Cardiac fibroblast (primary cell): ENCODE data around the gene PLEKHG2.

ENCODE experiments used
- DNase-seq, 2 donors: peaks; one replicate each; pipeline versions ENCODE4 v3.0.0 to v3.0.0-alpha.2; 2010; ENCODE audit warnings: low read depth in 2 of 2
- H3K4me3 ChIP-seq, 2 donors: replicated peaks in 1 of 2; 1 replicate in 1 of 2; 2 replicates in 1 of 2; pipeline ENCODE4 v1.5.1; 2011; ENCODE audit warnings: low read depth in 2 of 2, low read length in 2 of 2, mild to moderate bottlenecking in 2 of 2, moderate library complexity in 1 of 2
- TF ChIP-seq, protein P1 (sequence below): IDR thresholded peaks from one replicate; pipeline ENCODE4 v1.5.1; 2011; ENCODE audit warnings: low read depth, mild to moderate bottlenecking, low read length, inconsistent platforms

The PLEKHG2 gene

DNA sequence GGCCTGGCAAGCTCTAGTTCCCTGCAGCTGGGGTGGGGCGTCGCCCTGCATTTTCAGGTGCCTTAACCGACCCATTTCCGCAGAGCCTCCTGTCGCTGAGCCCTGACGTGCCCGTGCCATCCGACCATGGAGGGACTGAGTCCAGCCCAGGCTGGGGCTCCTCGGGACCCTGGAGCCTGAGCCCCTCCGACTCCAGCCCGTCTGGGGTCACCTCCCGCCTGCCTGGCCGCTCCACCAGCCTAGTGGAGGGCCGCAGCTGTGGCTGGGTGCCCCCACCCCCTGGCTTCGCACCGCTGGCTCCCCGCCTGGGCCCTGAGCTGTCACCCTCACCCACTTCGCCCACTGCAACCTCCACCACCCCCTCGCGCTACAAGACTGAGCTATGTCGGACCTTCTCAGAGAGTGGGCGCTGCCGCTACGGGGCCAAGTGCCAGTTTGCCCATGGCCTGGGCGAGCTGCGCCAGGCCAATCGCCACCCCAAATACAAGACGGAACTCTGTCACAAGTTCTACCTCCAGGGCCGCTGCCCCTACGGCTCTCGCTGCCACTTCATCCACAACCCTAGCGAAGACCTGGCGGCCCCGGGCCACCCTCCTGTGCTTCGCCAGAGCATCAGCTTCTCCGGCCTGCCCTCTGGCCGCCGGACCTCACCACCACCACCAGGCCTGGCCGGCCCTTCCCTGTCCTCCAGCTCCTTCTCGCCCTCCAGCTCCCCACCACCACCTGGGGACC, 4.6 kb upstream of the PLEKHG2 start:
- DNase-seq, result peak; percentile 33 to 63
- H3K4me3 ChIP-seq, result peak overlapping the region; percentile 92 to 96
- TF ChIP-seq, protein P1, sequence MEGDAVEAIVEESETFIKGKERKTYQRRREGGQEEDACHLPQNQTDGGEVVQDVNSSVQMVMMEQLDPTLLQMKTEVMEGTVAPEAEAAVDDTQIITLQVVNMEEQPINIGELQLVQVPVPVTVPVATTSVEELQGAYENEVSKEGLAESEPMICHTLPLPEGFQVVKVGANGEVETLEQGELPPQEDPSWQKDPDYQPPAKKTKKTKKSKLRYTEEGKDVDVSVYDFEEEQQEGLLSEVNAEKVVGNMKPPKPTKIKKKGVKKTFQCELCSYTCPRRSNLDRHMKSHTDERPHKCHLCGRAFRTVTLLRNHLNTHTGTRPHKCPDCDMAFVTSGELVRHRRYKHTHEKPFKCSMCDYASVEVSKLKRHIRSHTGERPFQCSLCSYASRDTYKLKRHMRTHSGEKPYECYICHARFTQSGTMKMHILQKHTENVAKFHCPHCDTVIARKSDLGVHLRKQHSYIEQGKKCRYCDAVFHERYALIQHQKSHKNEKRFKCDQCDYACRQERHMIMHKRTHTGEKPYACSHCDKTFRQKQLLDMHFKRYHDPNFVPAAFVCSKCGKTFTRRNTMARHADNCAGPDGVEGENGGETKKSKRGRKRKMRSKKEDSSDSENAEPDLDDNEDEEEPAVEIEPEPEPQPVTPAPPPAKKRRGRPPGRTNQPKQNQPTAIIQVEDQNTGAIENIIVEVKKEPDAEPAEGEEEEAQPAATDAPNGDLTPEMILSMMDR, result no peak

DNA sequence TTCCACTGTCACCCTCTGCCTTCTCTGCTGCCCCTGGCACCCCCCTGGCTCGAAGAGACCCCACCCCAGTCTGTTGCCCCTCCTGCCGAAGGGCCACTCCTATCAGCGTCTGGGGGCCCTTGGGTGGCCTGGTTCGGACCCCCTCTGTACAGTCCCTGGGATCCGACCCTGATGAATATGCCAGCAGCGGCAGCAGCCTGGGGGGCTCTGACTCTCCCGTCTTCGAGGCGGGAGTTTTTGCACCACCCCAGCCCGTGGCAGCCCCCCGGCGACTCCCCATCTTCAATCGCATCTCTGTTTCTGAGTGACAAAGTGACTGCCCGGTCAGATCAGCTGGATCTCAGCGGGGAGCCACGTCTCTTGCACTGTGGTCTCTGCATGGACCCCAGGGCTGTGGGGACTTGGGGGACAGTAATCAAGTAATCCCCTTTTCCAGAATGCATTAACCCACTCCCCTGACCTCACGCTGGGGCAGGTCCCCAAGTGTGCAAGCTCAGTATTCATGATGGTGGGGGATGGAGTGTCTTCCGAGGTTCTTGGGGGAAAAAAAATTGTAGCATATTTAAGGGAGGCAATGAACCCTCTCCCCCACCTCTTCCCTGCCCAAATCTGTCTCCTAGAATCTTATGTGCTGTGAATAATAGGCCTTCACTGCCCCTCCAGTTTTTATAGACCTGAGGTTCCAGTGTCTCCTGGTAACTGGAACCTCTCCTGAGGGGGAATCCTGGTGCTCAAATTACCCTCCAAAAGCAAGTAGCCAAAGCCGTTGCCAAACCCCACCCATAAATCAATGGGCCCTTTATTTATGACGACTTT, 3.9 kb upstream of the PLEKHG2 start:
- TF ChIP-seq, protein P1, result no peak
- DNase-seq, result peak; percentile 60 to 78
- H3K4me3 ChIP-seq, result peak overlapping the region; percentile 92 to 96

DNA sequence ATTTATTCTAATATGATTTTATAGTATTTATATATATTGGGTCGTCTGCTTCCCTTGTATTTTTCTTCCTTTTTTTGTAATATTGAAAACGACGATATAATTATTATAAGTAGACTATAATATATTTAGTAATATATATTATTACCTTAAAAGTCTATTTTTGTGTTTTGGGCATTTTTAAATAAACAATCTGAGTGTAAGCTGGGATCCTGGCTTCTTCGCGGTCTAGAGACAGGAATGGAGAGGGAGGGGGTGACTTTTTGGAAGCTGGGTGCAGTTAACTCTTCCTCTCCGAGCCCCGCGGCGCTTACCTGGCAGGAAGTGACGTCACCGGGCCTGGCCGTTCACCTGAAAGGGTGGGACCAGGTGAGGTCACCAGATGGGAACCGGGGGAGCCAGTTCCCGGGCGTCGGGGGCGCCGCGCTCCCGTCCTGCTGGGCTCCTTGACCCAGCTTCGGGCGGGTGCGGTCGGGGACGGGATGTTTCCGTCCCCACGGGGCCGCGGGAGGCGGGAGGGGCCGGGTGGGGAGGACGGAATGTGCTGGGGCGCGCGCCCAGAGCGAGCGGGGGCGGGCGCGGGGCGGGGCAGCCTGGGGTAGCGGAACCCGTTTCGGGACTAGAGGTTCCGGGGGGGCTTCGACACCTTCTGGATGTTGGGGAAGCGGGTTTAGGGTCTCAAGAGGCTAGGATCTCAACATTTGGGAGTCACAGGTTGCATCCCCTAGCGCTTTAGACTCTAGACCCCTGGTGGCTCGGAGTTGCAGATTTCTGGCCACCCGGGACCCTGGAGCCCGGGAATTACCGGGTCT, 3.1 kb upstream of the PLEKHG2 start:
- H3K4me3 ChIP-seq, result peak overlapping the region; percentile 92 to 96
- peak; percentile 76 to 93 for DNase-seq
- TF ChIP-seq, protein P1, result no peak

DNA sequence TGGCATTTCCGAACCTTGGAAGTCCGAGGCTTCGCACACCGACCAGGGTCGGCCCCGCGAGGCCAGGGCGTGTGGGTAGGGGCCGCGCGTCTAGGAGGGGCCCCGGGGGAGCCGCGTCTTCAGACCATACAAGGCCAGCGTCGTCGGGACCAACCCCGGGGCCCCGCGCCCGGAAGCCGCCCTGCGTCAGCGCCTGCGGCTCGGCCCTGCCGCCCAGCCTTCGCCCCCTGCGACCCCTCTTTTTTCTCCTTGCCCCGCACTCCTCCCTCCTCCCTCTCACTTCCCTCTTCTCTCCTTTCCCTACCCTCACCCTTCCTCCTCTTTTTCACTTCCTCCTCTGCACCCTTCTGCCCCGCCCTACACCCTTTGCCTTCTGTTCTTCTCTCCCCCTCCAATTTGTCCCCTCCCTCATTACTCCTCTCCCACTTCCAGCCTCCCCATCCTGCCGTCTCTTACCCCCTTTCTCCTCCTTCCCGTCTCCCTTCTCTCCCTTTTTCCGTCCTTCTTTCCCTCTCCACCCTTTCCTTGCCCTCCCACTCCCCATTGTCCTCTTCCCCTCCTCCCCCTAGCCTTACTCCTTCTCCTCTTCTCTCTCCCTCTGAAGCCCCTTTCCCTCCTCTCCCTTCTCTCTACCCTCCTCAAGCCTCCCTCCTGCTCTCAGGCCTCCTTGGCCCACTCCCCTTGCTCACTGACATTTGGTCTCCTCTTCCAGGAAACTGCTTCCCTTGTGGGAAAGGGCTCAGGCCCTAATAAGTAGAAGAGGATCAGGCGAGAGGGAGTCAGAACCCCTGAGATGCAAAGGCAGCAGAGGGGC, 2.2 kb upstream of the PLEKHG2 start:
- peak in 1 of 2 donors; percentile 74 for DNase-seq
- TF ChIP-seq, protein P1, result no peak
- peak overlapping the region; percentile 92 to 96 for H3K4me3 ChIP-seq

DNA sequence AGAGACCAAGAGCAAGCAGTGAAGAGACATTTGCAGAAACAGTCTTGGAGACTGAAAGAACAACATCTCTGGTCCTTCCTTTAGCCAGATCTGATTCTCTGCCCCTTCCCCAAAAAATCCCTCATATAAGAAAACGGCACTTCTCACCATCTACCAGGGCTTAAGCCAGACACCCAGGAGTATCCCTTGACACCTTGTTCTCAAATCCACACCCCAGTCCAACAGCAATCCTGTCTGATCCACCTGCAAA, 1.7 kb upstream of the PLEKHG2 start:
- no peak for DNase-seq
- H3K4me3 ChIP-seq, result no peak overlapping the region
- TF ChIP-seq, protein P1, result no peak
